Measurements from ENCODE around the gene SPRYD4.
A peak's percentile ranks its signal among the peaks of the same experiment; 100 is the strongest.

SPRYD4 gene

GRCh38 chr12:56468216-56469006 lies at the start of gene SPRYD4:
Gene SPRYD4, plus strand, starts transcription at chr12:56468578. Its CDS starts 14 bp downstream, at chr12:56468592.
- Histone ChIP-seq H3K4me3 (ENCODE audit: low read depth, low read length, poor library complexity, severe bottlenecking) (peak within 1 kb of the TSS; percentile 95), H3K9me2 (ENCODE audit: low read depth, low read length) (no peaks in the 10 kb centered on the region), H4K20me1 (ENCODE audit: insufficient read depth, low read length) (no peaks in the 10 kb centered on the region), H3K9me3 (ENCODE audit: low read length) (no peaks in the 10 kb centered on the region), H2AFZ (ENCODE audit: low read length) (no peak within 1 kb of the TSS), H3K4me1 (ENCODE audit: insufficient read depth, low read length, severe bottlenecking) (peaks cover 27% of the 10 kb centered on the region), H3K79me2 (ENCODE audit: insufficient read depth, low read length) (peaks cover 18% of the 10 kb centered on the region), H3K27me3 (ENCODE audit: insufficient read depth, low read length) (no peaks in the 10 kb centered on the region), H3K27ac (ENCODE audit: low read depth, low read length, poor library complexity, severe bottlenecking) (peak within 1 kb of the TSS; percentile 76), H3K4me2 (ENCODE audit: low read length) (peak within 1 kb of the TSS; percentile 93), H3K36me3 (ENCODE audit: insufficient read depth, low read length) (peaks cover 44% of the 10 kb centered on the region), H3K9ac (ENCODE audit: low read length) (peak within 1 kb of the TSS; percentile 99), H3F3A (ENCODE audit: insufficient read depth, low read length) (no peaks in the 10 kb centered on the region; the same call in 1 of the 2 replicates)
- TF ChIP-seq CTCF (IDR thresholded peaks at IDR 0.05; ENCODE audit: low read length) = peak; percentile 50
- TF ChIP-seq EZH2 (IDR thresholded peaks at IDR 0.05; ENCODE audit: borderline replicate concordance, low read length) = no peak

GRCh38 chr12:56420411-56420810 lies 48.0 kb upstream of the SPRYD4 start:
- Histone ChIP-seq H3K79me2 (ENCODE audit: insufficient read depth, low read length) (no peaks in the 10 kb centered on the region), H3K4me1 (ENCODE audit: insufficient read depth, low read length, severe bottlenecking) (no peaks in the 10 kb centered on the region), H2AFZ (ENCODE audit: low read length) (no peak overlapping the region), H3K4me2 (ENCODE audit: low read length) (no peak overlapping the region), H3K27me3 (ENCODE audit: insufficient read depth, low read length) (no peaks in the 10 kb centered on the region), H3F3A (ENCODE audit: insufficient read depth, low read length) (no peaks in the 10 kb centered on the region), H3K27ac (ENCODE audit: low read depth, low read length, poor library complexity, severe bottlenecking) (no peak overlapping the region), H3K9me3 (ENCODE audit: low read length) (no peaks in the 10 kb centered on the region), H3K9me2 (ENCODE audit: low read depth, low read length) (no peaks in the 10 kb centered on the region), H4K20me1 (ENCODE audit: insufficient read depth, low read length) (no peaks in the 10 kb centered on the region), H3K9ac (ENCODE audit: low read length) (no peak overlapping the region), H3K36me3 (ENCODE audit: insufficient read depth, low read length) (peaks cover 90% of the 10 kb centered on the region), H3K4me3 (ENCODE audit: low read depth, low read length, poor library complexity, severe bottlenecking) (no peak overlapping the region)
- TF ChIP-seq CTCF (IDR thresholded peaks at IDR 0.05; ENCODE audit: low read length) (no peak), EZH2 (IDR thresholded peaks at IDR 0.05; ENCODE audit: borderline replicate concordance, low read length) (no peak)

GRCh38 chr12:56425193-56425592 lies 43.2 kb upstream of the SPRYD4 start:
- H3K27ac ChIP-seq (ENCODE audit: low read depth, low read length, poor library complexity, severe bottlenecking) = no peak overlapping the region
- H3K4me2 ChIP-seq (ENCODE audit: low read length) = no peak overlapping the region
- peaks cover 93% of the 10 kb centered on the region for H3K36me3 ChIP-seq (ENCODE audit: insufficient read depth, low read length)
- TF ChIP-seq EZH2 (IDR thresholded peaks at IDR 0.05; ENCODE audit: borderline replicate concordance, low read length) (no peak), CTCF (IDR thresholded peaks at IDR 0.05; ENCODE audit: low read length) (no peak)
- H4K20me1 ChIP-seq (ENCODE audit: insufficient read depth, low read length) = no peaks in the 10 kb centered on the region
- H3K27me3 ChIP-seq (ENCODE audit: insufficient read depth, low read length) = no peaks in the 10 kb centered on the region
- H3K9me2 ChIP-seq (ENCODE audit: low read depth, low read length) = no peaks in the 10 kb centered on the region
- H3K4me1 ChIP-seq (ENCODE audit: insufficient read depth, low read length, severe bottlenecking) = no peaks in the 10 kb centered on the region
- H3K4me3 ChIP-seq (ENCODE audit: low read depth, low read length, poor library complexity, severe bottlenecking) = no peak overlapping the region
- no peak overlapping the region for H3K9ac ChIP-seq (ENCODE audit: low read length)
- H3K9me3 ChIP-seq (ENCODE audit: low read length) = no peaks in the 10 kb centered on the region
- no peaks in the 10 kb centered on the region for H3K79me2 ChIP-seq (ENCODE audit: insufficient read depth, low read length)
- H2AFZ ChIP-seq (ENCODE audit: low read length) = no peak overlapping the region
- no peaks in the 10 kb centered on the region for H3F3A ChIP-seq (ENCODE audit: insufficient read depth, low read length)

Data from OCI-LY1 (cell line).